Parathyroid adenoma (tissue), 2 donors: ENCODE data around the gene SDR42E2.
A peak's percentile ranks its signal among the peaks of the same experiment; 100 is the strongest.

ENCODE experiments used
- H2AFZ ChIP-seq: fragments of 300-600 bp; sonication (generic); one replicate; pipeline ENCODE4 v1.7.0; 2017; ENCODE audit warnings: antibody characterized with exemption, mild to moderate bottlenecking
- H3K27ac ChIP-seq: fragments of 300-600 bp; sonication (generic); one replicate; pipeline ENCODE4 v1.7.0; 2017
- H3K27me3 ChIP-seq: fragments of 300-600 bp; sonication (generic); one replicate; pipeline ENCODE4 v1.7.0; 2017; ENCODE audit warnings: low read length; ENCODE audit not compliant: control insufficient read depth, insufficient read depth
- H3K36me3 ChIP-seq: fragments of 300-600 bp; sonication (generic); one replicate; pipeline ENCODE4 v1.7.0; 2017; ENCODE audit warnings: low read length; ENCODE audit not compliant: control insufficient read depth, insufficient read depth
- H3K4me1 ChIP-seq: fragments of 300-600 bp; sonication (generic); one replicate; pipeline ENCODE4 v1.7.0; 2017; ENCODE audit warnings: control low read depth
- H3K4me2 ChIP-seq: fragments of 300-600 bp; sonication (generic); one replicate; pipeline ENCODE4 v1.7.0; 2017; ENCODE audit warnings: low read length
- H3K4me3 ChIP-seq: fragments of 300-600 bp; sonication (generic); one replicate; pipeline ENCODE4 v1.7.0; 2017; ENCODE audit warnings: low read depth, low read length
- H3K79me2 ChIP-seq: fragments of 300-600 bp; sonication (generic); one replicate; pipeline ENCODE4 v1.7.0; 2017; ENCODE audit warnings: control low read depth
- H3K9ac ChIP-seq: fragments of 300-600 bp; sonication (generic); one replicate; pipeline ENCODE4 v1.7.0; 2017; ENCODE audit warnings: mild to moderate bottlenecking
- H3K9me3 ChIP-seq: fragments of 300-600 bp; sonication (generic); one replicate; pipeline ENCODE4 v1.7.0; 2017; ENCODE audit warnings: low read length; ENCODE audit not compliant: control insufficient read depth
- TF ChIP-seq, protein P1 (sequence below): fragments of 300-600 bp; sonication (generic); IDR thresholded peaks from one replicate; pipeline ENCODE4 v1.7.0; 2017; ENCODE audit warnings: antibody characterized with exemption, mild to moderate bottlenecking
- donor health status: primary hyperparathyroidism.

The SDR42E2 gene

DNA sequence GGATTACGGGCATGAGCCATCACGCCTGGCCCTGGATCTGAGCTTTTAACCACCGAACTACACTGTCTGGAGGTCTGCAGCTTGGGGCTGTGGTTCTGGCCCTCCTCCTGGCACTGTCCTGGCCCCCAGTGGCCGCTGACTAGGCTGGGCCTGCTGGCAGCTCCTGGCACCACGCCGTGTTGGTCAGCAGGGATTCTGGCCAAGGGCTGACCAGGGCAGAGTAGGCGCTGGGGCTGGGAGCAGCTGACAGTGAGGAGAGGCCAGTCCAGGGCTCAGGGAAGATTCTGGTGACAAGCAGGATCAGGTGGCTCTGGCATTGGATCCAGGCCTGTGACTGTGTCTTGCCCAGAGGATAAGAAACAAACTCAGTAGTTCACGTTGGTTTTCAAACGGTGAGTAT is 58.4 kb downstream of the SDR42E2 start:
- H3K4me1 ChIP-seq: peaks cover 4% of the 10 kb centered on the region
- H3K36me3 ChIP-seq: no peaks in the 10 kb centered on the region
- no peak overlapping the region for H3K9ac ChIP-seq
- no peak overlapping the region for H3K4me3 ChIP-seq
- TF ChIP-seq, protein P1, sequence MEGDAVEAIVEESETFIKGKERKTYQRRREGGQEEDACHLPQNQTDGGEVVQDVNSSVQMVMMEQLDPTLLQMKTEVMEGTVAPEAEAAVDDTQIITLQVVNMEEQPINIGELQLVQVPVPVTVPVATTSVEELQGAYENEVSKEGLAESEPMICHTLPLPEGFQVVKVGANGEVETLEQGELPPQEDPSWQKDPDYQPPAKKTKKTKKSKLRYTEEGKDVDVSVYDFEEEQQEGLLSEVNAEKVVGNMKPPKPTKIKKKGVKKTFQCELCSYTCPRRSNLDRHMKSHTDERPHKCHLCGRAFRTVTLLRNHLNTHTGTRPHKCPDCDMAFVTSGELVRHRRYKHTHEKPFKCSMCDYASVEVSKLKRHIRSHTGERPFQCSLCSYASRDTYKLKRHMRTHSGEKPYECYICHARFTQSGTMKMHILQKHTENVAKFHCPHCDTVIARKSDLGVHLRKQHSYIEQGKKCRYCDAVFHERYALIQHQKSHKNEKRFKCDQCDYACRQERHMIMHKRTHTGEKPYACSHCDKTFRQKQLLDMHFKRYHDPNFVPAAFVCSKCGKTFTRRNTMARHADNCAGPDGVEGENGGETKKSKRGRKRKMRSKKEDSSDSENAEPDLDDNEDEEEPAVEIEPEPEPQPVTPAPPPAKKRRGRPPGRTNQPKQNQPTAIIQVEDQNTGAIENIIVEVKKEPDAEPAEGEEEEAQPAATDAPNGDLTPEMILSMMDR: no peak
- no peaks in the 10 kb centered on the region for H3K9me3 ChIP-seq
- H3K27ac ChIP-seq: peak overlapping the region; percentile 48
- peak overlapping the region; percentile 51 for H2AFZ ChIP-seq
- H3K27me3 ChIP-seq: no peaks in the 10 kb centered on the region
- no peaks in the 10 kb centered on the region for H3K79me2 ChIP-seq
- no peak overlapping the region for H3K4me2 ChIP-seq

DNA sequence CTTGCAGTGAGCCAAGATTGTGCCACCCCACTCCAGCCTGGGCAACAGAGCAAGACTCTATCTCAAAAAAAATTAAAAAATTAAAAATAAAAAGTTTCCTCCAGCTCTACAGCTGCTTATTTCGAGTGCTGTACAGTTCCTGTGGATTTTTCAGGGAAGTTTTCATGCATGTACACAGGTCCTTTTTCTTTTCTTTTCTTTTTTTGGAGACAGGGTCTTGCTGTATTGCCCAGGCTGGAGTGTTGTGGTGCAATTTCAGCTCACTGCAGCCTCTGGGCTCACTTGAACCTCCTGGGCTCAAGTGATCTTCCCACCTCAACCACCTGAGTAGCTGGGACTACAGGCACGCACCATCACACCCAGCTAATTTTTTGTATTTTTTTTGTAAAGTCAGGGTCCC is 59.7 kb downstream of the SDR42E2 start:
- H3K36me3 ChIP-seq: no peaks in the 10 kb centered on the region
- no peaks in the 10 kb centered on the region for H3K79me2 ChIP-seq
- TF ChIP-seq, protein P1: no peak
- H3K27ac ChIP-seq: no peak overlapping the region
- no peak overlapping the region for H2AFZ ChIP-seq
- H3K9me3 ChIP-seq: no peaks in the 10 kb centered on the region
- no peaks in the 10 kb centered on the region for H3K27me3 ChIP-seq
- H3K4me3 ChIP-seq: no peak overlapping the region
- no peak overlapping the region for H3K4me2 ChIP-seq
- H3K9ac ChIP-seq: no peak overlapping the region
- peaks cover 4% of the 10 kb centered on the region for H3K4me1 ChIP-seq

DNA sequence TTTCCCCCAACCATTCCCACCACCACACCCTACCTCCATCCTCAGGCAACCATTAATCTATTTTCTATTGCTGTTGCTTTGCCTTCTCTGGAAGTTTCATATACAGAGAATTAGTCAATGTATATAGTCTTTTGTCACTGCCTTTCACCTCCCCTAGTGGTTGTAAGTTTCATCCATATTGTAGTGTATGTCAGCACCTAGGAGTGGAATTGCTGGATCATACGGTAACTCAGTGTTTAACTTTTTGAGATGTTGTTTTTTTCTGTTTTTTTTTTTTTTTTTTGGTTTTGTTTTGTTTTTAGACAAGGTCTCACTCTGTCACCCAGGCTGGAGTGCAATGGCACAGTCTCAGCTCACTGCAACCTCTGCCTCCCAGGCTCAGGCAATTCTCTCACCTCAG is 60.7 kb downstream of the SDR42E2 start:
- peaks cover 4% of the 10 kb centered on the region for H3K4me1 ChIP-seq
- H2AFZ ChIP-seq: no peak overlapping the region
- no peaks in the 10 kb centered on the region for H3K36me3 ChIP-seq

DNA sequence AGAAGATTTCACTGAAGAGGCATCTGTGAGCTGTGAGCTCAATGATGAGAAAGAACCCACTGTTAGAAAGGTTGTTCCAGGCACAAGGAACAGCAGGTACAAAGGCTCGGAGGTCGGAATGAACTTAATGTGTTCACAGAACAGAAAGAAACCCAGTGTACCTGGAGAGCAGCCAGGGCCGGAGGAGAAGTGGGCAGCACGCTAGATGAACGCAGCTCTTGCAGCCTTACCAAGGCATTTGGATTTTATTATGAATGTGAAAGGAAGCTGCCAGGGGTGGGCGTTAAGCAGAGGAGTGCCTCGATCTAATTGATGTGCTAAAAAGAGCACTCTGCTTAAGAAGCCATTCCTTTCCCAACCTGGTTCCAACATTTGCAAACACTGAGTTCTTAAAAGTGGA is 62.8 kb downstream of the SDR42E2 start:
- H3K36me3 ChIP-seq: no peaks in the 10 kb centered on the region
- no peak overlapping the region for H3K4me2 ChIP-seq
- no peaks in the 10 kb centered on the region for H3K27me3 ChIP-seq
- peaks cover 4% of the 10 kb centered on the region for H3K4me1 ChIP-seq
- H3K79me2 ChIP-seq: no peaks in the 10 kb centered on the region
- H2AFZ ChIP-seq: no peak overlapping the region
- H3K27ac ChIP-seq: no peak overlapping the region
- no peaks in the 10 kb centered on the region for H3K9me3 ChIP-seq
- no peak overlapping the region for H3K9ac ChIP-seq
- no peak overlapping the region for H3K4me3 ChIP-seq
- TF ChIP-seq, protein P1: no peak

More for the DNA sequence above, 60.7 kb downstream of the SDR42E2 start:
- Histone ChIP-seq H3K27me3 (no peaks in the 10 kb centered on the region), H3K9ac (no peak overlapping the region), H3K4me3 (no peak overlapping the region), H3K27ac (no peak overlapping the region), H3K79me2 (no peaks in the 10 kb centered on the region), H3K4me2 (no peak overlapping the region), H3K9me3 (no peaks in the 10 kb centered on the region)
- TF ChIP-seq, protein P1: no peak

DNA sequence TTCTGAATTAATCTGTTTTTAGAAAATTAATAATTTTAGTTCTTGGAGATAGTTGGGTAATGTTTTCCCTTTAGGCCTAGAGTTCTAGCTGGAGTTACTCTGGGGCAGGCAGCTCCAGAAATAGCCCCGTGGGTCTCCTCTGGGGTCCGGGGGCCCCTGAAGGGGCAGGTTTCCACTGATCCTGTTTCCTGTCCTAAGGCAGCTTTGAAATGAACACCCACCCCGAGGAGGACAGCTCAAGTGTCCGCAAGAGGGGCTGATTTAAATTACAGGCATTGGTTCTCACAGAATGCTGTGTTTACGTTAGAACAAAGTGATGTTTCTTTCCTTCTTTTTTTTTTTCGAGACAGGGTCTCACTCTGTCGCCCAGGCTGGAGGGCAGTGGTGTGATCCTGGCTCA is 67.6 kb downstream of the SDR42E2 start:
- Histone ChIP-seq H2AFZ (no peak overlapping the region), H3K79me2 (no peaks in the 10 kb centered on the region), H3K4me1 (no peaks in the 10 kb centered on the region), H3K36me3 (no peaks in the 10 kb centered on the region), H3K27me3 (no peaks in the 10 kb centered on the region), H3K4me3 (no peak overlapping the region), H3K9me3 (no peaks in the 10 kb centered on the region), H3K27ac (no peak overlapping the region), H3K4me2 (no peak overlapping the region), H3K9ac (no peak overlapping the region)
- TF ChIP-seq, protein P1: no peak
